Hepatocyte (in vitro differentiated cells): ENCODE measurements around the gene BUD31.

ENCODE experiments used
- EZH2 ChIP-seq: fragments of 200-600 bp; sonication (generic); IDR thresholded peaks from 2 replicates; pipeline ENCODE4 v1.6.1; 2016; ENCODE audit warnings: antibody characterized with exemption, mild to moderate bottlenecking, borderline replicate concordance
- EZH2phosphoT487 ChIP-seq: fragments of 200-600 bp; sonication (generic); IDR thresholded peaks from one replicate; pipeline ENCODE4 v1.6.1; 2018; ENCODE audit warnings: antibody characterized with exemption, mild to moderate bottlenecking, low read depth, moderate library complexity; ENCODE audit not compliant: unreplicated experiment, severe bottlenecking
- TF ChIP-seq, protein P1 (sequence below): fragments of 200-600 bp; sonication (generic); IDR thresholded peaks from 2 replicates; pipeline ENCODE4 v1.5.1; 2016; ENCODE audit warnings: antibody characterized with exemption, mild to moderate bottlenecking; ENCODE audit not compliant: poor library complexity

DNA sequence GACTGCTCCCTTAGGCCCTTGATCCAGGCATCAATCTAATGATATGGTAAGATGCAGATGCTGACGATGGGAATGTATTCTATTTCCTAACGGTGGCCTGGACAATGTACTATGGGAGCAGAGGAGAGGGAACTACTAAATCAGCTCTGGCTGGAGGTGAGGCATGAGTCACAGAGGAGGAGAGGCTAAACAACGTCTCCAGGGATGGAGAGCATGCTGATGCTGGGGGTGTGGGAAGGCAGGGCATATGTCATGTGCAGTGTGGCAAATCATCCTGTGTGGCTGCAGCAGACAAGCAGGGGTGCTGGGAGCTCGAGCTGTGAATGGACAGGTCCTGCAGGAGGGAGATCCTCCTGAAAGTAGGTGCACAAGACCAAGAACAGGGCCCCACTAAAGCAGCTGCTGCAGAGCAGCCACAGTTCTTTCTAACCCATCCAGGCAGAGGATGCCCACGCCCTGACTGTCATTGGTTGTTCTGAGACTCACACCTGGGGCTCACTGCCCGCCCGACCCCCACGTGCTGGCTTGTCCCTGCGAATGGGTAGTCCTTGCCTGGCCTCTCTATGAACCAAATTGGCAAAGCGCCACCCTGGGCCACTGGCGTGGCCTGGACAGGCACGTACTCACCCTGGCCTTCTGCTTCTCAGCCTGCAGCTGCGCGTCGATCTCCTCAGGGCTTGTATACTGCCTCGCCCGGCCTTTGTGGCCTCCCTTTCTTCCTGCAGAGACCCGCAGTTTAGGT lies 4.4 kb upstream of the BUD31 start:
- TF ChIP-seq, protein P1, sequence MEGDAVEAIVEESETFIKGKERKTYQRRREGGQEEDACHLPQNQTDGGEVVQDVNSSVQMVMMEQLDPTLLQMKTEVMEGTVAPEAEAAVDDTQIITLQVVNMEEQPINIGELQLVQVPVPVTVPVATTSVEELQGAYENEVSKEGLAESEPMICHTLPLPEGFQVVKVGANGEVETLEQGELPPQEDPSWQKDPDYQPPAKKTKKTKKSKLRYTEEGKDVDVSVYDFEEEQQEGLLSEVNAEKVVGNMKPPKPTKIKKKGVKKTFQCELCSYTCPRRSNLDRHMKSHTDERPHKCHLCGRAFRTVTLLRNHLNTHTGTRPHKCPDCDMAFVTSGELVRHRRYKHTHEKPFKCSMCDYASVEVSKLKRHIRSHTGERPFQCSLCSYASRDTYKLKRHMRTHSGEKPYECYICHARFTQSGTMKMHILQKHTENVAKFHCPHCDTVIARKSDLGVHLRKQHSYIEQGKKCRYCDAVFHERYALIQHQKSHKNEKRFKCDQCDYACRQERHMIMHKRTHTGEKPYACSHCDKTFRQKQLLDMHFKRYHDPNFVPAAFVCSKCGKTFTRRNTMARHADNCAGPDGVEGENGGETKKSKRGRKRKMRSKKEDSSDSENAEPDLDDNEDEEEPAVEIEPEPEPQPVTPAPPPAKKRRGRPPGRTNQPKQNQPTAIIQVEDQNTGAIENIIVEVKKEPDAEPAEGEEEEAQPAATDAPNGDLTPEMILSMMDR: no peak
- TF ChIP-seq EZH2 (no peak), EZH2phosphoT487 (no peak)
